ENCODE data around the gene MANBA. TPM values are rescaled to one million over a fixed set of nuclear protein-coding genes. Genes with fewer than 3 reads are reported as not detected.

MANBA gene
- total RNA-seq, 1 donor from 2014 or later, result 30.6 TPM

DNA sequence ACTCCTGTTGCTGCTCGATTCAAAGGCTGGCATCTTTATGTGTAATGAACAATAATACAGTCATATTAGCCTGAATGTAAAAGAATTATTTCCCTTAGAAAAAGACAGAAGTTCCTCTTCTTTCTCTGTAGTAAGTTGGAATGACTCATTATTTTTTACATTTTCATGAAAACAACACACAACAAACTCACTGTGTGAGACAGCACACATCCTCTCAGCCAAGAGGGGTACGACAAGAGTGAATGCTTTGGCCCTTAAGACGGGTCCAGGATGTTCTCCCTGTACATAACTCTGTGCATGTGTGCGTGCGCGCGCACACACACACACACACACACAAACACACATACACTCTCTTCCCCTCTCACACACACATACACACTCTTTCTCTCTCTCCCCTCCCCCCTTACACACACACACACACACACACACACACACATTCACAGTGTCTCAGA lies 72.8 kb downstream of the MANBA start:
- ATAC-seq (no peak), DNase-seq (ENCODE audit: low spot score) (no peak)
- intact Hi-C loops (cut with DNase I), result no loop called here

DNA sequence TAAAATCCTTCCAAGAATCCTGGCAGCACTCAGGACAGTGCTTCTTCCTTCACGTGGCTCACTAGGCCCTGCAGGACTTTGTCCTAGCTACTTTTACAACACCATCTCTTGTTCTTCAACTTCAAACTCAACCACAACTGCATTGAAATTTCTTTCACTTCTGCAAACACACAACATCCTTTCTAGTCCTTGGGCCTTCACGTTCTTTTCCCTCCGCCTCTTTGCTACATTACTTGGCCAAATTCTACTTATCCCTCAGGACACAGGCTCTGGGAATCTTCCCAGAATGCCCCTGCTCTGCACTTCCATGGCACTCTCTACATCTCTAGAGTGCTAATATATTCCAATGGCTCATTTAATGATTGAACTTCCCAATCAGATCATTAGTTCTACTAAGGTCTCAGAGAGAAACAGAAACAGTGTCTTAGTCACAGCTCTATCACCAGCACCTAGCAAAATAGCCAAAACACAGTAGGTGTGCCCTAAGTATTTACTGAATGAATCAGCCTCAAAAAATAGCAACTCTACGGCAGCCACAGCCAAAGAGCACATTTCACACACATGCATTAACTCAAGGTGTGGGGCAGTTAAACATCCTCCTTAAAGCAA lies 73.3 kb downstream of the MANBA start:
- DNase-seq (ENCODE audit: low spot score) (no peak), ATAC-seq (no peak)
- intact Hi-C loops (cut with DNase I), result no loop called here

DNA sequence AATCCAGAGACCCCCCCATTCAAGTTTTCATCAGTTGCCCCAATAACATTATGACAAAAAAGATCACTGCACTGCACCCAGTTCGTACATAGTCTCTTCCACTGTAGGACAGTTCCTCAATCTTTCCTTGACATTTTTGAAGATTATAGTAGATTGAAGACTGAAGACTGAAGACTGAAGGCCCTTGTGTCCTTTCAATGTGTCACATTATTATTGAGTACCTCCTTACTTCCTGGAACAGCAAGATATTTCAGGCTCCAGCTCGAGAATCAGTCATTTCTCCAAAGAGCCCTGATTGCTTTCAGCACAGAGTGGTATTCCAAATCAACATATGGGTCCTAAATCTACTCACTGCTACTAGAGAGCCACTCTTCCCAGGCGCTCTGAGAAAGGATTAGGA lies 75.0 kb downstream of the MANBA start:
- DNase-seq (ENCODE audit: low spot score) (no peak), ATAC-seq (no peak)
- intact Hi-C loops (cut with DNase I), result no loop called here

DNA sequence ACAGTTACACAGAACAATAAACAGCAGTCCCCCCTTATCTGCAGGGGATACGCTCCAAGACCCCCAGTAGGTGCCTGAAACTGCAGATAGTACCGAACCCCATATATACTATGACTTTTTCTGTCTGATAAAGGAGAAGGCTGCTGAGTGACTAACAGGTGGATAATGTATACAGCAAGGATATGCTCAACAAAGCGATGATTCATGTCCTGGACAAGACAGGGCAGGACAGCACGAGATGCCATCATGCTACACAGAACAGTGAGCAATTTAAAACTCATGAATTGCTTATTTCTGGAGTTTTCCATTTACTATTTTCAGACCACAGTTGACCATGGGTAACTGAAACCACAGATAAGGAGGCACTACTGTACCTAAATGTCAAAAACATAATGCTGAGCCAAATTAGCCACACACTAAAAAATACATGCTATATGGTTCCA lies 76.1 kb downstream of the MANBA start:
- intact Hi-C loops (cut with DNase I), result no loop called here
- DNase-seq (ENCODE audit: low spot score) (no peak), ATAC-seq (no peak)

DNA sequence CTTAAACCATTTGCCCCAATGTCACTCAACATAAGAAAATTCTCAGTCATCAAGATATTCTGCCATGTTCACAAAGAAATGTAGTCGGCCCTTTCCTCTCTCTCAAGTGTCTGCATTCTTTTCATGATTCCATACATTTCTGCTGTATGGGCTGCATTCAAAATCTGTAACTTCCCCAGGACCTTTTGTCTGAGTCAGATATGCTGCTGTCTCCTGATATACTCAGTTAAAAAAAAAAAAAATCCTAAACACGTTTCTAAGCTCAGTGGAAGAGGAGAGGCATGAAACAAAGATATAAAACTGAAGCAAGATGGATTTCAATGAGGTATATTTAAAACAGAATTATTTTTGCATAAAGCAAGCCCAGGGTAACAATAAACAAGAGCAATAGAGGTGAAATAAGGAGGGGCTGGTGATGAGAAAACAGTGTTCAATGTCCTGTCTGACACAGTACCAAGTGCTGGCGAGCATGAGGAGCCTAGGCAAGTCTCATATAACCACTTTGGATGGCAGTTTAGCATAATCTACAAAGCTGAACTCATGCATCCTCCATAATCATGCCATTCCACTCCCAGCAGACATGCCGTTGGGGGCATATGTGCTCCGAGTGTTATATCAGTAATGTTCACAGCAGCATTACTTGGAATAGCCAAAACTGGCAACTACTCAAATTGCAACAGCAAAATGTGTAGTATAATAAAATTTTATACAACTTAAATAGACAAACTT lies 76.7 kb downstream of the MANBA start:
- intact Hi-C loops (cut with DNase I), result no loop called here

DNA sequence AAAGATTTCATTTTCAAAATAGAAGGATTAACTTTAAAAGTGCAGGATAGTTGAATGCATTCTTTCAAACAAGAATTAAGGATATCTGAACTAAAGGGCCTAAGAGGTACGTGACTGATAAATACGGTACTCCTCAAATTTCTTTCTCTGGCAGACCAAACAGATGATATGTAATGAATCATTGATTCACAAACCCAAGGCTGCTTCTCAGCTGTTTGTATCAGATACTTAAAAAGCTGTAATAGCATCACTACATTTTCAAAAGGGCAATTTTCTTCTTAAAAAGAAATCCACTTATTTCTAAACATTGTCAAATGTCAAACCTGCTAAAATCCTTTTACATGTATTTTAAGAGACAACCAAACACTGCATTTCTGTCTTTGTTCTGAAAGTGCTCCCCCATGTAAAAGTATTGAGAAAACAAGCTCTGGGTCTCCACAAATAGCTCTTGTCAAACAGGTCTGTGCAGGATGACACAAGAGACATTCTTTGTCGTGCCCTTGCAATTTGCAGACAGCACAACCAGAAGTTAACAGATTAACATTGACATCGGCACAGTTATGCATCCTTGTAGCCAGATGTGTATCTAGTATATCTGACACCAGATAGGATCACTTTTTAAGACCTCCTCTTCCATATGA lies 82.0 kb downstream of the MANBA start:
- intact Hi-C loops (cut with DNase I), result no loop called here
- no peak for DNase-seq (ENCODE audit: low spot score)
- ATAC-seq, result no peak

More for the DNA sequence above, 76.7 kb downstream of the MANBA start:
- no peak for DNase-seq (ENCODE audit: low spot score)
- no peak for ATAC-seq

DNA sequence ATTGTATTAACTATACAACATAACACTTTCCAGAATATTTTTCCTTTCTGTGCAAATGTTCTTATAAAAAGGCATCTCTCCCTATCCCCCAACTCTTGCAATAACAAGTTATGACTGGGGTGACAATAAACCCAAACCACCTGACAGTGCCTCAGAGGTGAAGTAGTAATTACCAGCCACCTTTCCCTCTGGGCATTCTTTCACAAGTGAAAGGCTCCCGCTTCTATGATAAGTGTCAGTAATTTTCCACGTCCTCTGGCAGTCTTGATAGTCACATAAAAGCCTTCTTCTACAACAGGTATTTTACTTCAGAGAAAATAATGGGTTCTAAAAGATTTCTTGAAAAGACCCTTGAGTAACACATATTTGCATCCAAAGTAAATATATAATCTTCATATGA lies 82.7 kb downstream of the MANBA start:
- intact Hi-C loops (cut with DNase I), result no loop called here
- DNase-seq (ENCODE audit: low spot score), result no peak
- ATAC-seq, result no peak

DNA sequence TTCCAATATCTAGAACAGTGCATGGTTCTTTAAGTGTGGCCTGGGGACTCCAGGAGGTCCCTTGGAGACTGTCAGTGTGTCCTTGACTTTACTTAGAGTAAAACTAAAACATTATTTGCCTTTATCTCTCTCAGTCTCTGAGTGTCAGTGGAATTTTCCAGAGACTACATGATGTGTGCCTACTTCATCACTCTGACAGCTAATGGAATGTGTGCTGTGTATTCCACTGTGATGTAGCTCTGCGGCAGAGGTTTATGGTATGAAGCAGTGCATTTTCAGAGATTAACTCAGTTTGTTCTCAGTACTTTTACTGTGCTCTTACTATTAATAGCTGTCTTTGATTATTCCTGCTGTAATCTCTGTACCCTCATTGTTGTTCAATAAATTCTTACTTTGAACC lies 85.6 kb downstream of the MANBA start:
- intact Hi-C loops (cut with DNase I), result no loop called here
- DNase-seq (ENCODE audit: low spot score) (no peak), ATAC-seq (no peak)

DNA sequence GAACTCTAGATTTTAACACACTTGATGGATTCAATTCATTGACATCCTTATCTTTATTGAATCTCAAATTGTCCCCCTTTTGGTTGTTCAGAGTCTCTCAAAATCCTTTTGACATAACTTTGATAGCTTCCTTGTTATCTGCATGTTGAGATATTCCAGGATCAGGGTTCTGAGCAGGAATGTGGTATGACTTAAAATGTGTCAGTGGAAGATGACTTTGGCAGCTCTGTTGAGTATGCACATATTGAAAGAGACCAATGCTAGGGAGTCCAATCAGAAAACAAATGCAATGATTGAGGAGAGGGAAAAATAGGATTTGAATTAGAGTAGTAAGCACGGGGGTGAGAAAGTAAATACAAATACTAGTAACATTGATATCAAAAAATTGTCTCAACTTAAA lies 93.8 kb downstream of the MANBA start:
- ATAC-seq, result no peak
- intact Hi-C loops (cut with DNase I), result no loop called here
- no peak for DNase-seq (ENCODE audit: low spot score)

DNA sequence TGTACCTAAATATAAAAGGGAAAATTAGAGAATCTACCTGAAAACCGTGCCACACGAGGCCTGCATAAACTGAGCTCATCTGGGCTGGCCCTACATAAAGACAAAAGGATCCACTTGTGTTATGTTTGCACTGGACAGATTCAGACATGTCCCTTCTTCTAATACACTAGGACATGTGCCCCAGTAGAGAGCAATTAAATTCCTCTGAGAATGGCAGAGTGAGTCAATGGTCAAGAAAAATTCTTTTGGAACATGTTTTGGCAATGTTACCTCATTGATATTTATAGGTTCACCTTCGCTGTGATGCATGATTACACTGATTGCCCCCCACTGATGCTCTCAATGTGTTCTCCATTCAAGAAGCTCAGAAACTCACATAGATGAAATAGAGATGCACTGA lies 95.2 kb downstream of the MANBA start:
- ATAC-seq (no peak), DNase-seq (ENCODE audit: low spot score) (no peak)
- intact Hi-C loops (cut with DNase I), result no loop called here

DNA sequence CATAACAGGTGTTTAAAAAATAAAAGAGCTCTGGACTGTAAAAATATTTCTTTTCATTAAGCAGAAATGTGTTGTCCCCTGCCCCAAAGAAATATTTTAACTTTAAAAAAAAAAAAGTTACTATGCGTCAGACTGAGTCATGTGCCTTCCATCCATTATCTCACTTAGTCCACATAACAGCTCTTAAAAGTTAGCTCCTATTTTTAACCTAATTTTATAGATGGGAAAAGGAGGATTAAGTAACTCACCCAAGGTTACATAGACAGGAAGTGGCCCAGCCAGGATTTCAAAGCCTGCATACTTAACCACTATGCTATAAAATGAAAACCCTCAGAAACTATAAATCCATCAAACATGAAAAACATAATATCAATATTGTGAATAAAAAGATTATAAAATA lies 97.7 kb downstream of the MANBA start:
- intact Hi-C loops (cut with DNase I), result no loop called here
- no peak for ATAC-seq
- no peak for DNase-seq (ENCODE audit: low spot score)

DNA sequence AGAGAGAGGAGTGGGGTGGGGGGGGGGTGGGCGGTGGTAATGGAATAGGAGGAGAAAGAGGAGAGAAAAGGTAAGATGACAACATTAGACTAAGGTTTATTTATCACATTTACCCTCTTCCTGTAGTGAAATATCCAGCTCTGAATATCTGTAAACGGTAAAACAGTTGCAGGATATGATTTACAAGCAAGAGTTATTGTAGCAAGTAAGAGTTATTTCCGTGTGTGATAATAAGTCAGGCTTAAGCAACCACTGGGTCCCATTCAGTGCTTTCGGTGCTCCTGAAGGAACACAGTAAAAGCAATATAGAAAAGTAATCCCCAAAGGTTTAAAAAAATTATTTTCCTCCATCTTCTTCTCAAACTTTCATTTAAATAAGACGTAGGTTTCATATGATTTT lies 103.6 kb downstream of the MANBA start:
- no peak for ATAC-seq

DNA sequence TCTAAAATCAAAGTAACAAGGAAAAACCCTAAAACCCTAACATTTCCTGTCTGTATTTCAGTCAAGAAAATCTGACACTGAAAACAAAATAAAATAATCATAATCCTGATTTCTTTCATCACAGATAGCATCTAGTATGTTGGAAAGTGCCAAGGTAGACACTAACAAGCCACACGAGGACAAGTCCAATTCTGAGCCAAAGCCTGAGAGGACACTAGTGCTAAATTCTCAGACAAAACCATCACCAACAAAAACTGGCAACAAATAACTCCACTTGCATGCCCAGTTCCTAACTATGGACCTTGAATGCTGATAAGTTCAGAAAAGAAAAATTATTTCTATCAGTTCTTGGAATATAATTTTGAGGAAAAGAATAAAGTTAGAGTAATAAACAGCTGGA lies 113.7 kb downstream of the MANBA start:
- intact Hi-C loops (cut with DNase I), result no loop called here
- ATAC-seq (no peak), DNase-seq (ENCODE audit: low spot score) (no peak)

More for the DNA sequence above, 103.6 kb downstream of the MANBA start:
- intact Hi-C loops (cut with DNase I), result no loop called here
- no peak for DNase-seq (ENCODE audit: low spot score)

DNA sequence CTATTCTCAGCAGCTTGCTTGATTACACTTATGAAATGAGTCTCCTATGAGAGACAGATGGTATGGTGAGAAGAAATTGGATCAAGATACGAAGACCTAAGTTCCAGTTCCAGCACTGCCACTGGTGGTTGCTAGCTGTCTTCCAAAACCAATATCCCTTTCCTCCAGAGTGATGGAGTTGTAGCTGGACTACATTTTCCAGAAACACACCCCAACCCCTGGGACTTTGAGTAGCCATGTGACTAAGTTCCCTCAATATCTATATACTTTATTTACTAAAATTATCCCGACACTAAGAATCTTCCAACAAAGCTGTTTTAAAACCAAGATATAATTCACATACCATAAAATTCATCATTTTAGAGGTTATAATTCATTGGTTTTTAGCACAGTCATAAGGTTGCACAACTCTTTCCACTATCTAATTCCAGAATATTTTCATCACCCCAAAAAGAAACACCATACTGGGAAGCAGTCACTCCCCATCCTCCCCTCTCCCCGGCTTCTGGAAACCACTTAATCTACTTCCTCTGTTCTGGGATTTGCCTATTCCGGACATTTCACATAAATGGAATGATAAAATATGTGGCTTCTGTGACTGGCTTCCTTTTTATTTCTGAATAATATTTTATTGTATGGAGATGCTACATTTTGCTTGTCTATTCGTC lies 118.0 kb downstream of the MANBA start:
- DNase-seq (ENCODE audit: low spot score) (no peak), ATAC-seq (peak; percentile 95)
- intact Hi-C loops (cut with DNase I), result no loop called here

DNA sequence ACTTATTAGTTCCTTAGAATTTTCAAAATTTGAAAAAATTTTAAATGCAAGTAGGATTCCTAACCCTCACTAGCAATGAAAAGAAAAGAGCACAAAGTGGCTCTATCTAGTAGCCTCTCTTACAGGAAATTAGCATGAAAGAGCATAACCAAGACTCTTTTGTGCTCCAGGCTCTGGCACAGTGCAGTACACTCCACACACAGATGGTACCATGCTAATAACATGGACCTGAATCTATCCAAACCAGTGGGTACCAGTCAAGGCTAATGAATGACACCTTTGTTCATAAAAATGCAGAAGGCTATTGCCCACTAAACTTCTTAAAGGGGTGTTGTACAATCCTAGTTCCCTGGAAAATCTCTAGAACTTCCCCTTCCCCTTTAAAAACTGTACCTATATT lies 119.0 kb downstream of the MANBA start:
- intact Hi-C loops (cut with DNase I), result no loop called here
- no peak for DNase-seq (ENCODE audit: low spot score)
- no peak for ATAC-seq

DNA sequence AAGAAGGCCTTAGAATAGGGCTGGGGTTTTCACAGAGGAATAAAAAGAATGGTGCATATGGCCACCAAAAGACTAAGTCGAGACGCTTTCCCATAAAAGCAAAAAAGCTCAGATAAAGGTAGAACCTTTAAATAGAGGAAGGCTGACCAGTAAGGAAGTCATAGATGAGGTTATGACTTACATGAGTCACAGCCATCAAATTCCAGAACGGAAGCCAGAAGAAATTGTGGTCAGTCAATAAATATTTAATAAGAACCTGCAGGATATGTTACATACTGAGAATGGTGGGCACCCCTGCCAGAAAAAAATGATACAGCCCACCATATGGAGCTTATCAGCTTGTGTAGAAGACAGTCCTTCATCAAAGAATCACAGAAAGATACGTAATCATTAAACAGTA lies 120.1 kb downstream of the MANBA start:
- ATAC-seq (no peak), DNase-seq (ENCODE audit: low spot score) (no peak)
- intact Hi-C loops (cut with DNase I), result no loop called here

DNA sequence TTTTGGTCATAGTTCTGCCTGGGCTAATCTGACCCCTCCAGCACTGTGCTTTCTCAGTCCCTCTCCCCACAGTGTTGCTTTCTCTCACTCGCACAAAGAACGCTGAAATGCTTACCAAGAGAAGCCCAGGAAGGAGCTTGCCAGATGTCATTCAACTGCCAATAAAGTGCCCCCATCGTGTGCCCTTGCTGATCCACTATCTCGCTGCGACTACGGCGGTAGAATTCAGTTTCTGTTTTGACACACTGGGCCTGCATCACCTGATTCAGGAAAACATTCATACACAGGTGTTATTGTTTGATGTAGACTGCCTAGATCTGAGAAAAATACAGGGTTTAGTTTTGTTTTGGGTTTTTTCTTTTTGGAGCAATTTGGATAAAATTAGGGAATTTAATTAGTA lies 121.2 kb downstream of the MANBA start:
- ATAC-seq (no peak), DNase-seq (ENCODE audit: low spot score) (no peak)
- intact Hi-C loops (cut with DNase I), result no loop called here

DNA sequence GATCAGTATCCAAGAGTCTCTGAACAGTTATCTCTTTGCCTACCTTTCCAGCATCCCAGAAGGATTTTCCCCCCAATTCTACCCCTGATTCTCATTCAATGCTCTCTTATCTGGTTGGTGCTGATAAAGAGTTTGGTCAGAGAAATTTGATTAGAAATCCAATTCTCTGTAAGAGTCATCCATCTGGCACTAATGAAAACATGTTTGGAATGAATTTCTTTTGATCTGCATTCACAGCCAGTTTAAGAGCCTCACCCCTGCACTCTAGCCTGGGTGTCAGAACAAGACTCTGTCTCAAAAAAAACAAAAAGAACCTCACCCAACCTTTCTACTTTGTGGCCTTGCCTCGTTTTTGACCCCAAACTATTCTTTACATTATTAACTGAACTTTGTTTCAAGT lies 122.1 kb downstream of the MANBA start:
- intact Hi-C loops (cut with DNase I), result no loop called here
- ATAC-seq (no peak), DNase-seq (ENCODE audit: low spot score) (no peak)

DNA sequence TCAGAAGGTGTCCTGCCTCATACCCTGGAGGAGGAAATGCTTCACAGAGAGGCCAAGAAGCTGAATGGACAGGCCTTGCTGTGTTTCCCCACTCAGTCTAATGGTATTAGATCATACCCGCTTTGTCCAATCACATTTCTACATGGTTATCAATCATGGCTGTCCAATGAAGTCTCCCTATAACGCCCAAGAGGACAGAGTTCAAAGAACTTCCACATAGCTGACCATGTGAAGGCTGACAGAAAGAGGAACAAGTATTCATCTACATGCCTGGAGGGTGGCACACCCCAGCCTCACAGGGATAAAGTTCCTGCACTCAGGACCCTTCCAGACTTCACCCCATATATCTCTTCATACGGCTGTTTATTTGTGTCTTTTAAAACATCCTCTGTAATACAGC lies 123.4 kb downstream of the MANBA start:
- ATAC-seq, result no peak
- DNase-seq (ENCODE audit: low spot score), result no peak
- intact Hi-C loops (cut with DNase I), result no loop called here

DNA sequence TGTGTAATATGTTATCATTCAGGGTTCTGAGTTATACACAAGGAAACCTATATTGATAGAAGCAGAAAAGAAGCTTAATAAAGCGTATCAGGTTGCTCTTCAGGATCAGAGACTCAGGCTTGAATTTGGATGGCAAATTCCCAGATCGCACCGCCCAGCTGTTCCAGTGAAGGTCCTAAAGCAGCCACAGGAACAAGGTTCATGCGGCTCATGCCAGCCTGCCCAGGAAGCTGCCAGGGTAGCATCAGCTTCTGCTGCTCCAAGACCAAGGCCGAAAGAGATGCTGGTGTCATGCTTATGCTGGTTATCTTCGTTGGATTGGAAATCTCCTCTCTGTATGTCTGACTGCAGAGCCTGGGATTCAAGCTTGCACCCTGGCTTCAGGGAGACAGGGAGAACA lies 127.7 kb downstream of the MANBA start:
- no peak for DNase-seq (ENCODE audit: low spot score)
- ATAC-seq, result no peak
- intact Hi-C loops (cut with DNase I), result no loop called here

Measured in sciatic nerve (tissue), 2 donors.